GM23338 (cell line): ENCODE data around the gene TMA7. TPM values are rescaled to one million over a fixed set of nuclear protein-coding genes. Genes with fewer than 3 reads are reported as not detected.
A peak's percentile ranks its signal among the peaks of the same experiment; 100 is the strongest.

Experiments used
- ATAC-seq: fragments of 200-7000 bp; cut with Tn5 transposase; 3 replicates; pipeline ENCODE4 v1.9.1; 2020
- DNase-seq: peaks from one replicate; pipeline ENCODE4 v3.0.0-alpha.2; 2015; ENCODE audit warnings: low spot score
- H2AFZ ChIP-seq: fragments of 200-600 bp; sonication (generic); 2 replicates; pipeline ENCODE4 v1.8.0; 2016; ENCODE audit warnings: antibody characterized with exemption, mild to moderate bottlenecking, moderate library complexity
- H3F3A ChIP-seq: fragments of 200-600 bp; sonication (generic); replicated peaks from 2 replicates; pipeline ENCODE4 v1.8.0; 2017; ENCODE audit warnings: antibody characterized with exemption, mixed run types, low read depth
- H3K27ac ChIP-seq: fragments of 200-600 bp; sonication (generic); 2 replicates; pipeline ENCODE4 v1.6.1; 2016; ENCODE audit warnings: low read depth
- H3K27me3 ChIP-seq: fragments of 200-600 bp; sonication (generic); 2 replicates; pipeline ENCODE4 v1.8.0; 2016; ENCODE audit warnings: mild to moderate bottlenecking, mixed run types, moderate library complexity; ENCODE audit not compliant: insufficient read depth
- H3K36me3 ChIP-seq: fragments of 200-600 bp; sonication (generic); 2 replicates; pipeline ENCODE4 v1.8.0; 2016; ENCODE audit warnings: mild to moderate bottlenecking; ENCODE audit not compliant: insufficient read depth
- H3K4me1 ChIP-seq: fragments of 200-600 bp; sonication (generic); 2 replicates; pipeline ENCODE4 v1.8.0; 2016; ENCODE audit warnings: mild to moderate bottlenecking, moderate library complexity; ENCODE audit not compliant: insufficient read depth
- H3K4me2 ChIP-seq: fragments of 200-600 bp; sonication (generic); 2 replicates; pipeline ENCODE4 v1.7.1; 2017; ENCODE audit warnings: mixed run types
- H3K4me3 ChIP-seq: fragments of 200-600 bp; sonication (generic); 2 replicates; pipeline ENCODE4 v1.6.1; 2016; ENCODE audit warnings: mixed run types
- H3K79me2 ChIP-seq: fragments of 200-600 bp; sonication (generic); replicated peaks from 2 replicates; pipeline ENCODE4 v1.8.0; 2017; ENCODE audit warnings: mild to moderate bottlenecking; ENCODE audit not compliant: insufficient read depth
- H3K9me2 ChIP-seq: fragments of 200-600 bp; sonication (generic); 2 replicates; pipeline ENCODE4 v1.8.0; 2017; ENCODE audit not compliant: insufficient read depth
- H4K20me1 ChIP-seq: fragments of 200-600 bp; sonication (generic); replicated peaks from 2 replicates; pipeline ENCODE4 v1.8.0; 2017; ENCODE audit warnings: mild to moderate bottlenecking; ENCODE audit not compliant: insufficient read depth
- H3K27ac Mint-ChIP-seq: 2 replicates; pipeline ENCODE4 v1.8.0; 2020; ENCODE audit warnings: inconsistent platforms, mild to moderate bottlenecking, moderate library complexity, mixed read lengths
- H3K27me3 Mint-ChIP-seq: 3 replicates; pipeline ENCODE4 v1.8.0; 2022; ENCODE audit warnings: low read depth, mild to moderate bottlenecking, moderate library complexity, mixed read lengths, inconsistent platforms; ENCODE audit not compliant: insufficient read depth, poor library complexity
- H3K36me3 Mint-ChIP-seq: 3 replicates; pipeline ENCODE4 v1.8.0; 2021; ENCODE audit warnings: low read depth, mild to moderate bottlenecking, inconsistent platforms, moderate library complexity, mixed read lengths
- H3K4me1 Mint-ChIP-seq: 3 replicates; pipeline ENCODE4 v1.8.0; 2020; ENCODE audit warnings: mild to moderate bottlenecking, inconsistent platforms, mixed read lengths
- H3K4me3 Mint-ChIP-seq: 3 replicates; pipeline ENCODE4 v1.8.0; 2021; ENCODE audit warnings: moderate library complexity, mild to moderate bottlenecking, inconsistent platforms, mixed read lengths
- H3K9me3 Mint-ChIP-seq: 3 replicates; pipeline ENCODE4 v1.8.0; 2020; ENCODE audit warnings: moderate library complexity, mild to moderate bottlenecking, inconsistent platforms, mixed read lengths
- CREB1 ChIP-seq: fragments of 250-450 bp; sonication (Bioruptor Pico); IDR thresholded peaks from 2 replicates; pipeline ENCODE4 v1.5.0; 2020; ENCODE audit warnings: low read depth, mild to moderate bottlenecking, moderate library complexity
- ETS1 ChIP-seq: IDR thresholded peaks from 2 replicates; pipeline ENCODE4 v1.6.1; 2016; ENCODE audit warnings: antibody characterized with exemption
- EZH2phosphoT487 ChIP-seq: fragments of 200-600 bp; sonication (generic); IDR thresholded peaks from one replicate; pipeline ENCODE4 v1.8.1; 2018; ENCODE audit warnings: antibody characterized with exemption; ENCODE audit not compliant: unreplicated experiment
- JUNB ChIP-seq: IDR thresholded peaks from one replicate; pipeline ENCODE4 v1.6.1; 2016; ENCODE audit warnings: antibody characterized with exemption; ENCODE audit not compliant: unreplicated experiment
- NANOG ChIP-seq: IDR thresholded peaks from 2 replicates; pipeline ENCODE4 v1.6.1; 2016; ENCODE audit warnings: antibody characterized with exemption, borderline replicate concordance
- POLR2AphosphoS5 ChIP-seq: IDR thresholded peaks from 2 replicates; pipeline ENCODE4 v1.6.1; 2016; ENCODE audit warnings: antibody characterized with exemption, low read depth
- STAT1 ChIP-seq: IDR thresholded peaks from one replicate; pipeline ENCODE4 v1.6.1; 2016; ENCODE audit warnings: antibody characterized with exemption; ENCODE audit not compliant: unreplicated experiment
- ZNF331 ChIP-seq: fragments of 250-450 bp; sonication (Bioruptor Pico); IDR thresholded peaks from 2 replicates; pipeline ENCODE4 v1.5.0; 2020; ENCODE audit warnings: low read depth, mild to moderate bottlenecking, moderate library complexity
- polyA plus RNA-seq: library from polyadenylated mRNA; unstranded; fragments of >200 nt; fragmentation: Nextera tagmentation; extraction: Ambion mirVana; gene quantifications from 2 replicates; pipeline ENCODE4 v1.2.1, GENCODE V29; 2016
- total RNA-seq: library from RNA; depleted of rRNA; stranded (reverse); fragments of >200 nt; shearing (Covaris generic); gene quantifications from 2 replicates; pipeline ENCODE4 v1.2.3, GENCODE V29; 2014
- TF ChIP-seq, protein P1 (sequence below), 2 experiments: fragments of 200-600 bp in 1 of 2; sonication (generic) in 1 of 2; conservative IDR thresholded peaks; 2 replicates each; pipeline versions ENCODE4 v1.5.1 to v1.6.1; 2016 to 2017; ENCODE audit warnings: antibody characterized with exemption in 2 of 2, low read depth in 2 of 2, mild to moderate bottlenecking in 2 of 2, moderate library complexity in 1 of 2

TMA7 gene
- total and polyA plus RNA-seq, 2 experiments from 2014 or later: 419 to 2,089 TPM

- H3K4me3 Mint-ChIP-seq: peak overlapping the region; percentile 47; the same call in 2 of the 3 replicates
- DNase-seq (peak; percentile 70), ATAC-seq (peak; percentile 20)
- peak overlapping the region; percentile 32 for H3K4me3 ChIP-seq
- peaks cover 25% of the 10 kb centered on the region for H3K27me3 Mint-ChIP-seq
- H3K4me1 ChIP-seq: peaks cover 26% of the 10 kb centered on the region
- H3K79me2 ChIP-seq: peaks cover 24% of the 10 kb centered on the region
- H3K36me3 Mint-ChIP-seq: peaks cover 12% of the 10 kb centered on the region
- H2AFZ ChIP-seq: 0 out of 2 replicates have a peak overlapping the region, but pooled peaks have one; percentile 47
- H3K27me3 ChIP-seq: no peaks in the 10 kb centered on the region
- peak overlapping the region; percentile 94 for H3K27ac ChIP-seq
- peak overlapping the region; percentile 66 for H3K4me2 ChIP-seq
- H3F3A ChIP-seq: peaks cover 10% of the 10 kb centered on the region; the same call in 1 of the 2 replicates
- H4K20me1 ChIP-seq: no peaks in the 10 kb centered on the region
- no peaks in the 10 kb centered on the region; the same call in 1 of the 2 replicates for H3K36me3 ChIP-seq
- H3K27ac Mint-ChIP-seq: peak overlapping the region; percentile 95
- H3K4me1 Mint-ChIP-seq: peaks cover 37% of the 10 kb centered on the region
- H3K9me3 Mint-ChIP-seq: peaks cover 4% of the 10 kb centered on the region
- TF ChIP-seq ZNF331 (CRISPR knock-in tag): no peak
- TF ChIP-seq, protein P1, sequence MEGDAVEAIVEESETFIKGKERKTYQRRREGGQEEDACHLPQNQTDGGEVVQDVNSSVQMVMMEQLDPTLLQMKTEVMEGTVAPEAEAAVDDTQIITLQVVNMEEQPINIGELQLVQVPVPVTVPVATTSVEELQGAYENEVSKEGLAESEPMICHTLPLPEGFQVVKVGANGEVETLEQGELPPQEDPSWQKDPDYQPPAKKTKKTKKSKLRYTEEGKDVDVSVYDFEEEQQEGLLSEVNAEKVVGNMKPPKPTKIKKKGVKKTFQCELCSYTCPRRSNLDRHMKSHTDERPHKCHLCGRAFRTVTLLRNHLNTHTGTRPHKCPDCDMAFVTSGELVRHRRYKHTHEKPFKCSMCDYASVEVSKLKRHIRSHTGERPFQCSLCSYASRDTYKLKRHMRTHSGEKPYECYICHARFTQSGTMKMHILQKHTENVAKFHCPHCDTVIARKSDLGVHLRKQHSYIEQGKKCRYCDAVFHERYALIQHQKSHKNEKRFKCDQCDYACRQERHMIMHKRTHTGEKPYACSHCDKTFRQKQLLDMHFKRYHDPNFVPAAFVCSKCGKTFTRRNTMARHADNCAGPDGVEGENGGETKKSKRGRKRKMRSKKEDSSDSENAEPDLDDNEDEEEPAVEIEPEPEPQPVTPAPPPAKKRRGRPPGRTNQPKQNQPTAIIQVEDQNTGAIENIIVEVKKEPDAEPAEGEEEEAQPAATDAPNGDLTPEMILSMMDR (conservative IDR thresholded peaks at IDR 0.05; ENCODE audit: low read depth in 2 of 2): peak; percentile 32 to 54; a peak in 2 of 4 replicates
- no peaks in the 10 kb centered on the region for H3K9me2 ChIP-seq
Measured at GRCh38 chr3:48475188-48475587, 35.1 kb downstream of the TMA7 start.

GRCh38 chr3:48476426-48477053, 36.5 kb downstream of the TMA7 start:
- peaks cover 12% of the 10 kb centered on the region for H3K36me3 Mint-ChIP-seq
- TF ChIP-seq NANOG (no peak), CREB1 (CRISPR knock-in tag) (no peak), ETS1 (no peak), EZH2phosphoT487 (no peak), POLR2AphosphoS5 (no peak), STAT1 (no peak), JUNB (no peak)
- no peak for DNase-seq
- H3K36me3 ChIP-seq: no peaks in the 10 kb centered on the region; the same call in 1 of the 2 replicates
- no peak overlapping the region for H3K4me2 ChIP-seq
- peaks cover 4% of the 10 kb centered on the region for H3K9me3 Mint-ChIP-seq
- H3K4me1 Mint-ChIP-seq: peaks cover 37% of the 10 kb centered on the region
- H3K4me1 ChIP-seq: peaks cover 24% of the 10 kb centered on the region
- no peaks in the 10 kb centered on the region for H3K27me3 ChIP-seq
- H4K20me1 ChIP-seq: no peaks in the 10 kb centered on the region
- no peak overlapping the region for H3K27ac ChIP-seq
- peaks cover 27% of the 10 kb centered on the region for H3K27me3 Mint-ChIP-seq
- H3K9me2 ChIP-seq: no peaks in the 10 kb centered on the region
- H3K4me3 ChIP-seq: no peak overlapping the region
- H3K4me3 Mint-ChIP-seq: no peak overlapping the region
- no peak overlapping the region for H2AFZ ChIP-seq
- no peak for ATAC-seq
- peaks cover 10% of the 10 kb centered on the region; the same call in 1 of the 2 replicates for H3F3A ChIP-seq
- H3K27ac Mint-ChIP-seq: no peak overlapping the region
- peaks cover 11% of the 10 kb centered on the region for H3K79me2 ChIP-seq
